Ascending aorta (tissue), 2 donors: ENCODE results near the gene CCSER1. TPM values are rescaled to one million over a fixed set of nuclear protein-coding genes. Genes with fewer than 3 reads are reported as not detected.

ENCODE experiments used
- DNase-seq, 2 donors: peaks; one replicate each; pipeline ENCODE4 v3.0.0-alpha.2; 2019; ENCODE audit warnings: low spot score in 2 of 2
- H3K27ac ChIP-seq, 2 donors: fragments of 200-600 bp; sonication (generic); one replicate each; pipeline ENCODE4 v1.5.1; 2016 to 2017; ENCODE audit warnings: mild to moderate bottlenecking in 1 of 2
- H3K27me3 ChIP-seq: fragments of 200-600 bp; sonication (generic); one replicate; pipeline ENCODE4 v1.5.1; 2017
- H3K36me3 ChIP-seq, 2 donors: fragments of 200-600 bp; sonication (generic); one replicate each; pipeline ENCODE4 v1.5.1; 2016
- H3K4me1 ChIP-seq, 2 donors: fragments of 200-600 bp; sonication (generic); one replicate each; pipeline ENCODE4 v1.5.1; 2016 to 2017; ENCODE audit warnings: mild to moderate bottlenecking in 1 of 2
- H3K4me3 ChIP-seq, 2 donors: fragments of 200-600 bp; sonication (generic); one replicate each; pipeline ENCODE4 v1.5.1; 2016 to 2017; ENCODE audit warnings: mild to moderate bottlenecking in 1 of 2
- H3K9me3 ChIP-seq, 2 donors: fragments of 200-600 bp; sonication (generic); one replicate each; pipeline ENCODE4 v1.5.1; 2016
- intact Hi-C: fragments of 100-400 bp; cut with DNase I; formaldehyde crosslinking; loops from one replicate; pipeline ENCODE4 v1.15.1; 2023
- total RNA-seq: library from RNA; depleted of rRNA; stranded (reverse); fragments of >200 nt; gene quantifications from one replicate; pipeline ENCODE4 v1.1.0, GENCODE V29; 2016
- TF ChIP-seq, protein P1 (sequence below), 3 experiments: fragments of 200-600 bp in 2 of 3; fragments of 450-650 bp in 1 of 3; sonication (generic) in 2 of 3; IDR thresholded peaks; one replicate each; pipeline ENCODE4 v1.5.1; 2016 to 2019; ENCODE audit warnings: antibody characterized with exemption in 3 of 3, mild to moderate bottlenecking in 1 of 3, moderate library complexity in 1 of 3

The CCSER1 gene
- total RNA-seq, 1 donor from 2014 or later, result 8.9 TPM

DNA sequence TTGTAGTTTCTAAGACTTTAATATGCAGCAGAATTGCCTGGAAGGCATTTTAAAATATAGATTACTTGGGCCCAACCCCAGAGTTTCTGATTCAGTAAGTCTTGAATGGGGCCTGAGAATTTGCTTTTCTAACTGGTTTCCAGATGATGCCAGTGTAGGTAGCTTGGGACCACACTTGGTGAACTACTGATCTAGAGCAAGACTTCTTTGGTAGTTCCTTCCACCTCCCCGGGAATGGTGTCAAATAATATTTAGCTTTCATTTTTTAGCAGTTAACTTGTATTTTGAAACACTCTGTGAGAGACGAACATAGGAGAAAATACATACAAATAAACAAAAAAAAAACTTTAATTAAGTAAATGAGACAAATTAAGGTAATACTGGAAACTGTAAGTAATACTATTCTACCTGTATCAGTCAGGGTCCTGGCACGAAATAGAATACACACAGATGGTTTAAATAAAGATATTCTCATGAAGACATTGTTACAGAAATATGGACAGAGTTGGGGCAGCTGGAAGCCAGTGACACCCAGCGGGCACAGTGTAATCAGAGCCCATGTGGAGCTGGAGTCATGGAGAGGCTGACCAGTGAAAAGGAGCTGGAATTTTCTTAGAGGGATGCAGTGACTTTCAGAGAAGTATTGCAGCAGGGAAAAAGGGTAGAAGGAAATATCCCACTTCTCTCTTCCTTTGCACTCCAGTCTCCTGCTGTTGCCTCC lies 905.7 kb downstream of the CCSER1 start:
- Histone ChIP-seq H3K27ac (no peak overlapping the region), H3K4me3 (no peak overlapping the region), H3K9me3 (no peaks in the 10 kb centered on the region), H3K4me1 (no peaks in the 10 kb centered on the region), H3K36me3 (no peaks in the 10 kb centered on the region), H3K27me3 (no peaks in the 10 kb centered on the region)
- TF ChIP-seq, protein P1, sequence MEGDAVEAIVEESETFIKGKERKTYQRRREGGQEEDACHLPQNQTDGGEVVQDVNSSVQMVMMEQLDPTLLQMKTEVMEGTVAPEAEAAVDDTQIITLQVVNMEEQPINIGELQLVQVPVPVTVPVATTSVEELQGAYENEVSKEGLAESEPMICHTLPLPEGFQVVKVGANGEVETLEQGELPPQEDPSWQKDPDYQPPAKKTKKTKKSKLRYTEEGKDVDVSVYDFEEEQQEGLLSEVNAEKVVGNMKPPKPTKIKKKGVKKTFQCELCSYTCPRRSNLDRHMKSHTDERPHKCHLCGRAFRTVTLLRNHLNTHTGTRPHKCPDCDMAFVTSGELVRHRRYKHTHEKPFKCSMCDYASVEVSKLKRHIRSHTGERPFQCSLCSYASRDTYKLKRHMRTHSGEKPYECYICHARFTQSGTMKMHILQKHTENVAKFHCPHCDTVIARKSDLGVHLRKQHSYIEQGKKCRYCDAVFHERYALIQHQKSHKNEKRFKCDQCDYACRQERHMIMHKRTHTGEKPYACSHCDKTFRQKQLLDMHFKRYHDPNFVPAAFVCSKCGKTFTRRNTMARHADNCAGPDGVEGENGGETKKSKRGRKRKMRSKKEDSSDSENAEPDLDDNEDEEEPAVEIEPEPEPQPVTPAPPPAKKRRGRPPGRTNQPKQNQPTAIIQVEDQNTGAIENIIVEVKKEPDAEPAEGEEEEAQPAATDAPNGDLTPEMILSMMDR (IDR thresholded peaks at IDR 0.05), result no peak
- DNase-seq, result no peak
- intact Hi-C loops, result no loop called here

- no peaks in the 10 kb centered on the region for H3K36me3 ChIP-seq
- H3K4me3 ChIP-seq, result no peak overlapping the region
- no peak overlapping the region for H3K27ac ChIP-seq
- TF ChIP-seq, protein P1 (IDR thresholded peaks at IDR 0.05), result no peak
- no peaks in the 10 kb centered on the region for H3K9me3 ChIP-seq
- intact Hi-C loops, result no loop called here
- DNase-seq, result no peak
- H3K4me1 ChIP-seq, result no peaks in the 10 kb centered on the region
- no peaks in the 10 kb centered on the region for H3K27me3 ChIP-seq
Measured at GRCh38 chr4:91035276-91035675, 908.1 kb downstream of the CCSER1 start.

- Histone ChIP-seq H3K27me3 (no peaks in the 10 kb centered on the region), H3K27ac (no peak overlapping the region), H3K9me3 (no peaks in the 10 kb centered on the region), H3K4me1 (no peaks in the 10 kb centered on the region), H3K4me3 (no peak overlapping the region), H3K36me3 (no peaks in the 10 kb centered on the region)
- TF ChIP-seq, protein P1 (IDR thresholded peaks at IDR 0.05), result no peak
- DNase-seq, result no peak
- intact Hi-C loops, result no loop called here
Measured at GRCh38 chr4:91037951-91038350, 910.8 kb downstream of the CCSER1 start.

- Histone ChIP-seq H3K4me3 (no peak overlapping the region), H3K9me3 (no peaks in the 10 kb centered on the region), H3K4me1 (no peaks in the 10 kb centered on the region), H3K27ac (no peak overlapping the region), H3K27me3 (no peaks in the 10 kb centered on the region), H3K36me3 (no peaks in the 10 kb centered on the region)
- intact Hi-C loops, result no loop called here
- DNase-seq, result no peak
- TF ChIP-seq, protein P1 (IDR thresholded peaks at IDR 0.05), result no peak
Measured at GRCh38 chr4:91057871-91058270, 930.7 kb downstream of the CCSER1 start.

DNA sequence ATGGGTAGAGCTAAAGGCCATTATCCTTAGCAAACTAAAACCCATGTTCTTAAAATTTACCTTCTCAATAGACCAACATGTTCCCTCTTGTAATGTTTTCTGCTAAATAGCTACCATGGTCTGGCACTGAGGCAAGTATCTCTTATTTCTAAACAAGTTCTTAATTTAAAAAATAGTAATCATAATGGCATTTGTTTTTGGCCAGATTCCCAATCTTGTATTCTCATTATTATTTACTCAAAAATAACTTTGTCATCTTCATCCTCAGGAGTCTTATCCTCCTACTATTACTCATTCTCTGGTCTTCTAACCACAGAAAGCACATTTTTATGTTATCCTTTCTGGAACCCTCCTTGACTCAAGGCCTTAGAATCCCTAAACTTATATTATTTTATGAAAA lies 931.2 kb downstream of the CCSER1 start:
- Histone ChIP-seq H3K9me3 (no peaks in the 10 kb centered on the region), H3K36me3 (no peaks in the 10 kb centered on the region), H3K27me3 (no peaks in the 10 kb centered on the region), H3K4me1 (no peaks in the 10 kb centered on the region), H3K27ac (no peak overlapping the region), H3K4me3 (no peak overlapping the region)
- DNase-seq, result no peak
- TF ChIP-seq, protein P1 (IDR thresholded peaks at IDR 0.05), result no peak
- intact Hi-C loops, result no loop called here
